SIG-M5 treated with dmso at 0.1 percent for 504 hours (cell line): ENCODE results near the gene ANKLE2.
"Not testable (repeated sequence)": the region's sequence is repeated elsewhere in the genome, so short reads cannot be mapped to it uniquely, and the experiment has no call there.

Experiments
- DNase-seq: peaks from one replicate; lab custom pipeline; 2025; ENCODE audit not compliant: unreplicated experiment; lab: John Stamatoyannopoulos, UW

Gene ANKLE2

GRCh38 chr12:132777614-132778013 is 16.0 kb upstream of the ANKLE2 start:
- no peak for DNase-seq

- DNase-seq = no peak
Measured at GRCh38 chr12:132776816-132777568, 15.4 kb upstream of the ANKLE2 start.

GRCh38 chr12:132776230-132776625 is 14.6 kb upstream of the ANKLE2 start:
- DNase-seq = not testable (repeated sequence)

- no peak for DNase-seq
Measured at GRCh38 chr12:132775502-132776229, 14.0 kb upstream of the ANKLE2 start.

GRCh38 chr12:132774646-132775275 is 13.1 kb upstream of the ANKLE2 start:
- no peak for DNase-seq

- DNase-seq = no peak
Measured at GRCh38 chr12:132774159-132774558, 12.5 kb upstream of the ANKLE2 start.

GRCh38 chr12:132773077-132773955 is 11.7 kb upstream of the ANKLE2 start:
- DNase-seq = no peak

GRCh38 chr12:132772606-132773005 is 11.0 kb upstream of the ANKLE2 start:
- DNase-seq = peak; percentile 26

GRCh38 chr12:132771126-132771838 is 9.7 kb upstream of the ANKLE2 start:
- no peak for DNase-seq

GRCh38 chr12:132766380-132767085 is 4.9 kb upstream of the ANKLE2 start:
- no peak for DNase-seq

- no peak for DNase-seq
Measured at GRCh38 chr12:132765361-132765760, 3.7 kb upstream of the ANKLE2 start.

- DNase-seq = no peak
Measured at GRCh38 chr12:132764231-132764630, 2.6 kb upstream of the ANKLE2 start.

- peak; percentile 87 for DNase-seq
Measured at GRCh38 chr12:132761921-132762583, 420 bp upstream of the ANKLE2 start.

- DNase-seq = no peak
Measured at GRCh38 chr12:132759359-132759758, 2.3 kb downstream of the ANKLE2 start.

GRCh38 chr12:132758825-132759224 is 2.8 kb downstream of the ANKLE2 start:
- DNase-seq = not testable (repeated sequence)

GRCh38 chr12:132754160-132754932 is 7.3 kb downstream of the ANKLE2 start:
- DNase-seq = peak; percentile 13

GRCh38 chr12:132753670-132754069 is 8.0 kb downstream of the ANKLE2 start:
- DNase-seq = not testable (repeated sequence)

GRCh38 chr12:132748319-132748718 is 13.3 kb downstream of the ANKLE2 start:
- no peak for DNase-seq
